NCI-H446 (cell line): Measurements from ENCODE around the gene KBTBD8.

ENCODE experiments used
- DNase-seq, 2 experiments: peaks; one replicate each; lab custom pipeline; 2025; lab: John Stamatoyannopoulos, UW

KBTBD8 gene

DNA sequence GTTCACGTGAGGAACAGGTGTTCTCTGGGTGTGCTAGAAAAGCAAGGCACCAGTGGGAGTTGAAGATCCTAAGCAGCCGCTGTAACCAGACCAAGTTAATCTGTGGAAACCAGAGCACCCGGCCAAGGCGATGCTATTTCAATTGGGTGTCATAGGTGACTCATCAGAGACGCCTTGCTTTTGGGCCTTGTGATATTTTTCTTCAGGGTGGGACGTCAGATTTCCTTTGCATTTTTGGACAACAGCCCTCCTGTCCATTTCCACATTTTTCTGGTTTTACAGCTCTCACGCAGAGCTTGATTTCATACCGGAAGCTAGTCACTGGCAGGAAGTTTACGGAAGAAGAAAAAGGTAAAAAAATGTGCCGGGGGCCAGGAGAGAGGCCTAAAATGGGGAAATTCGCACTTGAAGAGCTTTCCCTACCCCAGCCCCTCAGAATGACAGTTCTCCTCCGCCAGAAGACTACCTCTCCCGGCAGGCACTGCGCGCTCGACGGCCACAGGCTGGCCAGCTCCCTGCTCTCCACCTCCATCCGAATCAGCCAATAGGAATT lies 471 bp upstream of the KBTBD8 start:
- DNase-seq = no peak

DNA sequence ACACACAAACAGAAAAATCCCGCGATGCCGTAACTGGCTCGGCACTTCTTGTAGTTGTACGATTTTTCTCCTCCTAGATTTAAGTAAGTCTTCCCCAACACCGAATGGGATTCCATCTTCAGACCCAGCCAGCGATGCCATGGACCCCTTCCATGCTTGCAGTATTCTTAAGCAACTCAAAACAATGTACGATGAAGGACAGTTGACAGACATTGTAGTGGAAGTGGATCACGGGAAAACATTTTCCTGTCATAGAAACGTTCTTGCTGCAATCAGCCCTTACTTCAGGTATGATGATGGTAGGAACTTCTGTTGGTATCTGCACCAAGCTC lies 763 bp downstream of the KBTBD8 start:
- DNase-seq = no peak

DNA sequence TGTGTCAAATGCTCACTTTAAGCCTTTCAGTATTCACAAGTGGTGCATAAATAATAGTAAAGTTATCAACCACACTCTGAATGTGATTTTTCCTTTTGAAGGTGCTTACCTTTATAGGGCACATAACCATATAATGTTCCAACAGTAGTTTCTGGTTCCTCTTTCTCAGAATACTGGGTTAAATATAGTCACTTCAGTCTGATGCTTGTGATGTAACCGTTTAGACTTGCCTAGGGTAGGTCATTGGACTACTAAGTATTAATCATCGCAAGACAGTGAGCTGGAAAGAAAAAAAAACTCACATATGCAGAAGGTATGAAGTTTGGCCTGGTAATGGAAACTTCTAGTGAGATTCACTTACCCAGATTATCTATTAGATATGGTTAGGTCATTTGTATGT lies 1.9 kb downstream of the KBTBD8 start:
- DNase-seq = no peak

DNA sequence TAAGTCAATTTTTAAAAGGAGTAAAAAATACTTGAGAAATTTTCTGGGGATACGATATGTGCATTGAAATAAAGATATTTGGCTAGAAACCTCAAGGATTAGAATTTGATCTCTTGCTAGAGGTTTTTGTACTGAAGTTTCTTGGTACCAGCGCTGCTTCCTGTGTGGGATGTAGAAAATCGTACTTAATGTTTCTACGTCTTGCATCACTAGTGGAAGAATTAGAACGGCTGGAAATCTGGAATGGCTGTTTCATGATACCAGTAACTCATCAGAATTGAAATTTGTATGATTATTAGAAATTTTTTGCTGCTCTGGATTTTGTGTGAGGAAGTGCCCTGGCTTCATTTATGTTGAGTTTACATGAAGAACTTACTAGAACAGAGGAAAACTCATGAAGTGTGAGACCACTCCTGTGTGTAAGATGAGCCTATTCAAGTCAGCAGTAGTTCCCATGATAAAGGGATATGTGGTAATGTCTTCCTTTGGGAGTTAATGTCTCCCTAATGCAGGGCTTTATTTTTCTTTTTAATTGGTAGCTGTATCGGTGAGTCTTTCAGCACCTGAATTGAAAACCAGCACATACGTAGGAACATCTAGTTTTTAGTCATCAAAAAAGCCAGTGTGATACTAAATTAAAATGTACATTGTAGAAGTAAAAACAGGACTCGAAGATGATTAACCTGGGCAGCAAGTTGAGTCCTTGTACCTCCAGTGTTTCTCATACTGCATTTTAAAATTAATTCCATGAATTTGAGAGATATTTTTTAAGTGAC lies 3.2 kb downstream of the KBTBD8 start:
- DNase-seq = no peak

DNA sequence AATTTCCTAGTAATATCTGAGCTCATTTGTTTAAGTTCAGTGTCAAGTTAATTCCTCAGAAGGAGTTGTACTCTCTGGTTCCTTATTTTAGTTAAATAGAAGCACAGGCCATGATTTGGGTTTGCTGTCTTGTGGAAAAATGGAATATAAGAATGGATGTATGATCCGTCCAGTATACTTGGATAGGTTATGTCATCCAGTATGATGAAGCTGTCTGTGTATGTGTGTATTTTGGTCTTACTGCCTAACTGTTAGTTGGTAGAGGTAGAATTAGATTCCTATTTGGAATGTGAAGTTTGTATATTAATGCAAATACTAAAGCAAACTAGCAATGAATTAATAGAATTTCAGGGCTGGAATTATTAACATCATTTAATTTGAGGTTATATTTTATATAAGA lies 7.9 kb downstream of the KBTBD8 start:
- no peak for DNase-seq

DNA sequence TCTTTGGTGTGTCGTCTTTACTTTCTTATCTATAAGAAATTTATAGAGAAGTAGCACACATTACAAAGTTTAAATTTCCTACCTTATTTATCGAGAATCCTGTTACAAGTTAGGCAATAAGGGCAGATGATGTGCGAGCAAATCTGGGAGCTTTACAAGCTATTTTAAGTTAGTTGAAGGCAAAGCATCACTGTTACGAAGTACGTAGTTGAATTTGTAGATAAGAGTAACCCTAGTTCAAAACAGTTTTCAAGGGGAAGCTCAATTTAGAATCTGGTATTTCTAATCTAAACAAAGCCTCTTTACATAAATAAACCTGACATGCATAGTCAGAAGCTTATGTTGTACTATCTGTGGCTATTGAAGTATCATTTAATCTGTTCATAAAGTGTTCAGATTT lies 8.4 kb downstream of the KBTBD8 start:
- DNase-seq = no peak

DNA sequence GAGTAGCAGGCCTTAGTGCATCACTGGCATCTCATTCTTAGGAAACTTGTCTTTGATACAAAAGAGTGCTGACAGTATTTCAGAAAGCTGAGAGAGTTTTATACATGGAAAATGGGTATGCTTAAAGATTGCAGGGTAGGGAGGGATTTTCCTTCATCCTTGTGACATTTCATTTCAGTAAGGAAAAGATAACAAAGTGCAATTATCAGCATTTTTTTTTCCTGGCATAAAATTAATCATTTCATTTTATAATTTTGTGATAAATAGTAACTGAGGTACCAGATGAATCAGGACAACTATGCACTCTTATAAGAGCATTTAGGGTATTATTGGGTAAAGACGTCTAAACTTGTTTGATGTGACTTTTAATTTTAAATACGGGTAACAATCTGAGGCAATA lies 10.3 kb downstream of the KBTBD8 start:
- no peak for DNase-seq

DNA sequence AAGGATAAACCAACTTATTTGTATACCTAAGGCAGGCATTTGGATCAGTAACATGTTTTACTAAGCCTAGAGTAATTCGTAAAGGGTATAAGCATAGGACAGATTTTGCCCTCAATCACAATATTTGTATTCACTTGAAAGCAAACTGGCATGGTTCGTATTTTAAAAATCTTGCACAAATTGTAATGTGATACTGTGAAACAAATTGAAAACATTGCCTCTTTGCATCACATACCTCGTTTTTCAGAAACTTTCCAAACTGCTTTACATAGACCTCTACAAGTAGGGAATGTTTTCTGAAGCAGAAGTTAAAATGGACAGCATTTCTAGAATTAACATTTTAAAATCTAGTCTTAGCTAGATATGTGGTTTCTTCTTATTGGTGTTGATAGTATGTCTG lies 11.6 kb downstream of the KBTBD8 start:
- no peak for DNase-seq

DNA sequence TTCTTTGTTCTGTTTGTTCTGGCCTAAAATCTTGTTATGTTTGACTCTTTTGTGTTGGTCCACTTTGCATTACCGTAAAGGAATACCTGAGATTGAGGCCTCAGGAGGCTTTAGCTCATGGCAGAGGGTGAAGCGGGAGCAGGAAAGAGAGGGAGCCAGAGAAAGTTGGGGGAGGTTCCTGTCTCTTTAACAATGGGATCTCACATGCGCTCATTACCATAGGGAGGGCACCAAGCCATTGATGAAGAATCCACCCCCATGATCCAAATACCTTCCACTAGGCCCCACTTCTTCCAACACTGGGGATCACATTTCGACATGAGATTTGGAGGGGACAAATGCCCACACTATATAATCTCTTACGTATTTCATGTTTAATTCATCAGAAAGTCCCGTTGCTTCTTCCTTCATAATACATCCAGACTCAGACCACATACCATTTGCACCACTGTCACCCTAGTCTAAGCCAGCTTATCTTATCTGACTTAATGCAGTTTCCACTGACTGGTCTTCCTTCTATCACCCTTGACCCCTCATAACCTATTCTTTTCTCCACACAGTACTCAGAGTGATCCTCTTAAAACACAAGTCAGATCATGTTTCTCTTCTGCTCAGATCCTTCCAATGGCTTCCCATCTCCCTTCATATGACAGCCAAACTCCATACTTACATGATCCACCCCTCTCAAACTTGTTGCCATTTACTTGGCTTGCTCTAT lies 13.5 kb downstream of the KBTBD8 start:
- no peak for DNase-seq

DNA sequence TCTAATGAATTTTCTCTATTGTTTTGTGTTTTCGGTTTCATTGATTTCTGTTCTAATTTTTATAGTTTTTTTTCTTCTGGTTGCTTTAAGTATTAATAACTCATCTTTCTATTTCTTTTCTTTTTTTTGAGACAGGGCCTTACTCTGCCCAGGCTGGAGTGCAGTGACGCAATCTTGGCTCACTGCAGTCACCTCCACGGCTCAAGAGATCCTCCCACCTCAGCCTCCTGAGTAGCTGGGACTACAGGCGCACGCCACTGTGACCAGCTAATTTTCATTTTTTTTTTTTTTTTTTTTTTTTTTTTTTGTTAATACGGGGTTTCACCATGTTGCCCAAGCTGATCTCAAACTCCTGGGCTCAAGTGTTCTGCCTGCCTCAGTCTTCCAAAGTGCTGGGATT lies 14.5 kb downstream of the KBTBD8 start:
- no peak for DNase-seq

DNA sequence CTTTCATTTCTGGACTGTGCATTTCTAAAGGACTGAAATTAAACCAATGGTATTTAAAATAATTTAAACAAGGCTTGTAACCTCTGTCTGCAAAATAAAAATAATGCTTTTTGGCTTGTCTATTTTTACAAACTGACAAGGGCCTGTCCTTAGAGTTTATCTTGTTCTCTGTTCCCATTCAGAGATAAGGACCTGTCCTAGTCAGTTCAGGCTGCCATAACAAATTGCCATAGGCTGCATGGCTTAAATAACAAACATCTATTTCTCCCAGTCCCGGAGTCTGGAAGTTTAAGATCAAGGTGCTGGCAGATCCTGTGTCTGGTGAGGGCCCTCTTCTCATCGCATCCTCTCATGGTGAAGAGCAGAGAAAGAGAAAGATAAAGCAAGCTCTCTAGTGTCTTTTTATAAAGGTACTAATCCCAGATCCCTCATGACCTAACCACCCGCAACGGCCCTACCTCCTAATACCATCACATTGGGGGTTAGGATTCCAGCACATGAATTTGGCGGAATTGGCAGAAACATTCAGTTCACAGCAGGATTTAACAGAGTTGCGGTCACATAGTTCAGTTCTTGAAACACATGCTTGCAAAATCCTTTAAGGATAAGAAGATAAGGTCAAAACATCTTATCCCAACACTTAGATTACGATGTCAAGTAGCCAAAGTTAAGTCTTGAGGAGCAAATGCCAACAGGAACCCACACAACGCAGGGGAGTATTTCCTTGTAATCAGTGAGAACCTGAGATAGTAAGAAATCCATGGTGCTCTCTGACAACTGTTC lies 17.8 kb downstream of the KBTBD8 start:
- DNase-seq = no peak

DNA sequence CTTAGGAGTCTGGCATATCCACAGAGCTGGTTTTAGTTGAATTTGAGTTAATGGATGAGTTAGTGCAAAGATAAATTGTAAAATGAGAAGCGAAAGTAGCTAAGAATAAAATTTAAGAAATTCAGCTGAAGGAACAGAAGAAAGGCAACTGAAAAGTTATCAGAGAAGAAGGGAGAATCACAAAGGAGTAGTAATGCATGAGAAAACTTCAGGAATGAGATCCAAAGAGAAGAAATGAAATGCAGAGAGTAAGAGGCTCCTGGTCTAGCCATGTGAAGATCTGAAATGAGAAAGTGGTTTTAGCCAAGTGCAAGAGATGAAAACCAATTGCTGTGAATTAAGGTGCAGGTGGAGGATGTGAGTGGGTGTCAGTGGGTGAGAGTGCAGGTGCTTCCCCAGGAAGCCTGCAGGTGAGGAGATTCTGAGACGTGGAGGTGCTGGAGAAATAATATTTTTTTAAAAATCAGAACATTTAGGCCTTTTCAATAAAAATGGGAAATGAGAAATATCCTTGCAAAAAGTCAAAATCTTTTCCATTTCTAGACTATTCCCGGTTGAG lies 18.5 kb downstream of the KBTBD8 start:
- no peak for DNase-seq

DNA sequence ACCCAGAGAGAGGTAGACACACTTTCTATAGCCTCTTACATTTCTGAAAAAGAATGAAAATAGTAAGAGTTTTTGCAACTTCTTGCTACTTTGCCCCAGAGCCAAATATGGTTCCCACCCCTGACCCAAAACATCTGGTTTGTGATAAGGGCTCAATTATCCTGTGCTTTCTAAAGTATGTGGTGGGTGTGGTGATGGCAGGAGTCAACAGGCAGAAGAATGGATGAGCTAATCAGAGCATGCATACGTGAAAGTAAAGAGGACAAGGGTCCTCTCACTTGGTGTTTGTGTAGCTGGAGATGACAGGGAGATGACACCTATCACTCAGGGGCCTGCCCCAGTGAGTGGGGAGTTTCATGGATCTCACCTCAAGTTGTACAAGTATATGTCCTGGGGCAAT lies 19.1 kb downstream of the KBTBD8 start:
- no peak for DNase-seq

DNA sequence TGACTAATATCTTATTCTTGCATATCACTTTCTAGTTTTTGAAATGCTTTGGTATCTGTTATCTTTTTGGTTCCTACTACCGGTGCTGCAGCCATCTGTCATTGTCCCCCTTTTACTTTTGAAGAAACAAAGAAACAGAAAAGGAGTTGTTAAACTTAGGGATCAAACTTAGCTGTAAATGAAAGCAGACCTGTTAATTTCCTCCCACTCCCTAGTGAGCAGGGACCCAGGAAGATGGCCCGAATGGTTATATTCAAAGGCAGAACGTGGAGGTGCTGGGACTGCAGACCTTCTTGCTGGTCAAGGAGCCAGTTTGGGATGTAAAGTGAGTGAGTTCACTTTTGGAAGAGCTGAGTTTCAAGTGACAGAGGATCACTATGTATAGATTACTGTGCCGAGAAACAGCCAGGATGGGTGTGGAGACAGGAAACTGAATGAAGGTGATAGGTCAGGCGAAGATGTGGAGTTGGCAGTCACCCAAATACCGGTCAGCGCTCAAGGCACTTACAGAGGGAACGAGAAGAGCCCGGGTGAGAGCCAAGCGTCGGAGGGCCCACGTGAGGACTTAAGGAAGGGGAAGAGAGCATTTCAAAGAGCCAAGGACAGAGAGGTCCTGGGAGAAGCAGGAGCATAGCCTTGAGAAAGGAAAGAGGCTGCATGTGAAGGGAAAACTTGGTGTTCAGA lies 20.1 kb downstream of the KBTBD8 start:
- no peak for DNase-seq

DNA sequence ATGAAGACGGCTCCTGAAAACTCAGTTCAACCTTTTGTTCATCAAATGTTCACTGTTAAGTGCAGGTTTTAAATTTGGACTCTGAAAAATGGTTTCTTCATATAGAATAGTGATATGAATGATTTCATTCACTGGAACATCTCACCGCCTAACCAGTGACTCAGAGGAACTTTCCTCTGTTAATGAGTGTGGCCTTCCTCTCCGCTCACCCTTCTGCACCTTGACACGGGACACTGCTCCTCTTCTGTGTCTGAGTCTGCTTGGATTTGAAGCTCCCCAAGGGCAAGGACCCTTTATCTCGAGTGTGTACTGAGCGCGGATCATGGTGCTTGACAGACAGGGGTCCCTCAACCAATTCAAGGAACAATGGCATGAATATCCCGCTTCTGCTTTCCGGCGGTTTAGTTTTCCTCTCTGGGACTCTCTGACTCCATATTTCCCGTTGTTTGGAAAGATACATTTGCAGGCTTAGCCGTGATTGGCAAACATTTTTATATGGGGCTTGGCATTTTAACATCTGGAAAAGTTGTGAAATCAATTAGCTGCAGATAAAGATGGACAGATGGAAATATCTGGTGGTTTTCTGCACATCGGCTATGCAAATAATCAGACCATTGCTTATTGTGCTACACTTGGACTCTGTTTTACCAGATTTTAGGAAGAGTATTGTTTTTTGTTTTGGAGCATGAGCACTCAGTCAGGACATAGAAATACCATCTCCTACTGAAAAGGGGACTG lies 20.9 kb downstream of the KBTBD8 start:
- no peak for DNase-seq

DNA sequence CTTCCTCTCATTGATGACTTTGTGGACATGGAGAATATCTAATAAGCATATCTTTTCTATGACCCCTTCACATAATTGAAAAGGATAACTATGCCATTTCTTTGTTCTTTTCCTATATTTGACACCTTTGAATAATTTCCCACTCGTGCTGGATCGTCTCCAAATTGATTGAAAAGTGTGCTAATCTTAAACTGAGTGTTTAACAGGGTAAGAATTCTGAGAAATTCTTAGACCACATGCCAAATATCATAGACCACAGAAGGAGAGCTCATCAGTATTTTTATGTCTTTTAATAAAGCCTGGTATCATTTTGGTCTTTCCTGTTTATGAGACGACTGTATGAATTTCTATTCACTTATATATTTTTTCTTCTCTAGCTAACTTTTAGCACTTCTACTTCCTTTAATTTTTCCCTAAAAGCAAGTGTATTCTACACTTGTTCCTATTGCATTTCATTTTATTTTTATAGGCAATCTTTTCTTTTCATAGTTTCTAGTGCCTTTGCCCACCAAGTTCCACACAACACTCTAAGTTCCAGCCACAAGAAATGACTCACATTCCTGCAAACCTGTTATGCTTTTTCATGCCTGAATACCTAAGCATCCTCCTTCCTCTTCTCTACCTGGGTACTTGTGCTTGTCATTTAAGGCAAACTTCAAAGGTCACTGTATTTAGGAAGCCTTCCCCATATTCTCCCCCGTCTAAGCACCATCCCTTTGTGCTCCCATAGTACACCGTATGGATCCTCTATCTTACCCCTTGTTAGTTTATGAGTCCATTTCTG lies 30.1 kb downstream of the KBTBD8 start:
- no peak for DNase-seq

DNA sequence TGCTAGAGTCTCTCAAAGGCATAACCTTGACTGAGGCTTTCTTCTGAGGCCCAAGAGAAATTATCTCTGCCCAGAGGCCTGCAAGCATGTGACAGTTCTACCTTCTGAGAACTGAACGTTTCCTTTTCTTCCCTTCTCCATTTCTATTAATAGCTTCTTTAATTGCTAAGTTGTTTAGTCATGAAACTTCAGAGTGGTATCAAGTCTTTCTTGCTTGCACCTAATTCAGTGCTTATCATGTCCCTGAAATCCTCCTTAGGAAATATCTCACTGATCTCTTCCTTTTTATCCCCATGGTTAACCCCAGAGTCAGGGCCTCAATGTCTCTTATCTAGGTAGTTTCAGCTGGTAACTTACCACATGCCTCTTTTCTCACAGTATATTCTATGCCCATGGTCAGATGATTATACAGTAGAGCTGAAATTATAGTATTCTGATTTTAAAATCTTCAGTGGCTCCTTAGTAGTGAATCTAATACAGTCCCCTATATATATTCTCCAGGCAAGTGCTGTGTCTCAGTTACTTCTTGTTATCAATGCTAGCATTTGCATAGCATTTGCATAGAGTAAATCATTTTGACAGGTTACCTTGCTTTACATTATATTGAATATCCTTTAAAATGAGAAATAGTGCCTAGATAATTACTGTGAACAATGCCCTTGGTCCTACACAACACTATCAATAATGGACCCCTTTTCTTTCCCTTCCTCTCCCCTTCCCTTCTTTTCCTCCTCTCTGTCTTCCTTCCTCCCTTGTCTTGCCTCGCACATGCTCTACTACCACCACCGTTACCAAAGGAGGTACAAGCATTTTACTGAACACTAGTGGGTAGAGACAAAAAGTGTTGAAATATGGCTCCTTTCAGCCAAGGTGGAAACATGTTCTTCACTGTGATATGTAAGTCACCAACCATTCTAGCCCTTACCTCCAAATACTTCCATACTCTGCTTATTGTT lies 33.0 kb downstream of the KBTBD8 start:
- DNase-seq = no peak

DNA sequence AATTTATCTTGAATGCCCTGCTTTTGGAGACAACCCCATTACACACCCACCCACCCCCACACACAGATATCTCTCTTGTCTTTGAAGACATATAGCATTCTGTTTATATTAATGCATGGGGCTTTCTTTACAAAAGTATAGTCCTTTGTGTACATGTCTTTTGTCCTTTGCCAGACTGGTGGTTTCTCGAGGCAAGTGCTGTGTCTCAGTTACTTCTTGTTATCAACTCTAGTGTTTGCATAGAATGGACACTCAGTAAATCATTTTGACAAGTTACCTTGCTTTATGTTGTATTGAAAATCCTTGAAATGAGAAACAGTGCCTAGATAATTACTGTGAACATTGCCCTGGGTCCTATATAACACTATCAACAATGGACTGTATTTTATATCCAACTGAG lies 33.9 kb downstream of the KBTBD8 start:
- no peak for DNase-seq

DNA sequence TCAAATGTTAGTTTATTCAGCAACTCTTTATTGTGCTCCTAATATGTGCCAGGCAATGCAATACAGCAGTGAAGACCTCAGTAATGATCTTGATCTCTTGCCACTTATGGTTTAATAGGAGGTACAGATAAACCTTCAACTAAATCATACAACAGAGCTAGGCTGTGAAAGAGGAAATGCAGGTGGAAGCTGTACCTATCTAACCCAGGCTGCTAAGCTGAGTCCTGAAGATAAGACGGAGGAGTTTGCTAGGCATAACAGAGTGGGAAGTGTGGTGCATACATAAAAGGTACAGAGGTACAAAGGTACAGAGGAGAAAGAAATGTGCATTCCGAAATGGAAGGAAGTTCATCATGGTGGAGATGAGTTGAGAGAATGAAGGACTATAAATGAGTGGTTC lies 35.0 kb downstream of the KBTBD8 start:
- DNase-seq = no peak
